Neural cell (in vitro differentiated cells): ENCODE data around the gene NELL1. TPM values are rescaled to one million over a fixed set of nuclear protein-coding genes. Genes with fewer than 3 reads are reported as not detected.

Source experiments
- H2AFZ ChIP-seq: fragments of 200-600, 300-800 bp; sonication (generic), shearing (Covaris generic); 2 replicates; pipeline ENCODE4 v1.6.0; 2014; ENCODE audit warnings: low read depth, mild to moderate bottlenecking, antibody characterized with exemption, low read length, moderate library complexity
- H3F3A ChIP-seq: fragments of 200-600 bp; shearing (Covaris generic); 2 replicates; pipeline ENCODE4 v1.6.1; 2016; ENCODE audit warnings: mild to moderate bottlenecking, moderate library complexity, mixed read lengths, antibody characterized with exemption, low read length; ENCODE audit not compliant: insufficient read depth, poor library complexity, severe bottlenecking
- H3K27ac ChIP-seq: fragments of 200-600, 300-800 bp; sonication (generic), shearing (Covaris generic); 2 replicates; pipeline ENCODE4 v1.5.1; 2014; ENCODE audit warnings: mild to moderate bottlenecking, low read length, moderate library complexity
- H3K27me3 ChIP-seq: fragments of 300-800, 200-600 bp; sonication (generic), shearing (Covaris generic); 2 replicates; pipeline ENCODE4 v1.6.0; 2014; ENCODE audit warnings: mild to moderate bottlenecking, low read depth, low read length, moderate library complexity; ENCODE audit not compliant: insufficient read depth
- H3K36me3 ChIP-seq: fragments of 300-800, 200-600 bp; sonication (generic), shearing (Covaris generic); 2 replicates; pipeline ENCODE4 v1.5.1; 2014; ENCODE audit warnings: mild to moderate bottlenecking, antibody characterized with exemption, low read length, moderate library complexity; ENCODE audit not compliant: insufficient read depth
- H3K4me2 ChIP-seq: fragments of 300-800, 200-600 bp; sonication (generic), shearing (Covaris generic); 2 replicates; pipeline ENCODE4 v1.6.0; 2014; ENCODE audit warnings: mild to moderate bottlenecking, low read length
- H3K4me3 ChIP-seq: fragments of 300-800, 200-600 bp; sonication (generic), shearing (Covaris generic); 2 replicates; pipeline ENCODE4 v1.5.1; 2014; ENCODE audit warnings: mild to moderate bottlenecking, low read length, moderate library complexity
- H3K79me2 ChIP-seq: fragments of 200-600 bp; shearing (Covaris generic); replicated peaks from 2 replicates; pipeline ENCODE4 v1.6.0; 2014; ENCODE audit warnings: mild to moderate bottlenecking, low read length, moderate library complexity; ENCODE audit not compliant: insufficient read depth
- H3K9ac ChIP-seq: fragments of 300-800, 200-600 bp; sonication (generic), shearing (Covaris generic); 2 replicates; pipeline ENCODE4 v1.6.1; 2016; ENCODE audit warnings: mild to moderate bottlenecking, low read length, mixed read lengths
- H3K9me2 ChIP-seq: fragments of 200-600 bp; shearing (Covaris generic); 2 replicates; pipeline ENCODE4 v1.6.1; 2016; ENCODE audit warnings: mild to moderate bottlenecking, low read length, mixed read lengths; ENCODE audit not compliant: insufficient read depth
- H3K9me3 ChIP-seq: fragments of 200-600, 300-800 bp; sonication (generic), shearing (Covaris generic); 2 replicates; pipeline ENCODE4 v1.6.1; 2016; ENCODE audit warnings: mild to moderate bottlenecking, mixed run types, low read length, moderate library complexity, mixed read lengths
- H4K20me1 ChIP-seq: fragments of 200-600 bp; shearing (Covaris generic); 2 replicates; pipeline ENCODE4 v1.6.1; 2016; ENCODE audit warnings: mild to moderate bottlenecking, mixed run types; ENCODE audit not compliant: insufficient read depth
- EP300 ChIP-seq: fragments of 450-650 bp; conservative IDR thresholded peaks from 2 replicates; pipeline ENCODE4 v1.6.1; 2014; ENCODE audit warnings: antibody characterized with exemption, mild to moderate bottlenecking, moderate library complexity; ENCODE audit not compliant: poor library complexity, severe bottlenecking
- EZH2 ChIP-seq: fragments of 200-600, 300-800 bp; shearing (Covaris generic), sonication (generic); IDR thresholded peaks from 2 replicates; pipeline ENCODE4 v1.6.1; 2014; ENCODE audit warnings: antibody characterized with exemption, low read length, borderline replicate concordance, mild to moderate bottlenecking; ENCODE audit not compliant: insufficient read depth, poor library complexity, severe bottlenecking
- MXI1 ChIP-seq: fragments of 450-650 bp; conservative IDR thresholded peaks from 2 replicates; pipeline ENCODE4 v1.6.1; 2014; ENCODE audit warnings: antibody characterized with exemption, mild to moderate bottlenecking; ENCODE audit not compliant: poor library complexity, severe bottlenecking
- POLR2AphosphoS5 ChIP-seq: IDR thresholded peaks from 2 replicates; pipeline ENCODE4 v1.6.1; 2012
- RAD21 ChIP-seq: fragments of 450-650 bp; conservative IDR thresholded peaks from 2 replicates; pipeline ENCODE4 v1.6.1; 2014; ENCODE audit warnings: antibody characterized with exemption, mild to moderate bottlenecking, moderate library complexity
- SMC3 ChIP-seq: fragments of 450-650 bp; conservative IDR thresholded peaks from 2 replicates; pipeline ENCODE4 v1.6.1; 2014; ENCODE audit warnings: antibody characterized with exemption, mild to moderate bottlenecking, moderate library complexity; ENCODE audit not compliant: poor library complexity
- TAF1 ChIP-seq: IDR thresholded peaks from 2 replicates; pipeline ENCODE4 v1.6.1; 2012; ENCODE audit warnings: low read depth
- polyA plus RNA-seq: library from polyadenylated mRNA; depleted of rRNA; stranded (reverse); fragments of >200 nt; gene quantifications from 2 replicates; pipeline ENCODE4 v1.2.3, GENCODE V29; 2014
- TF ChIP-seq, protein P1 (sequence below): IDR thresholded peaks from 2 replicates; pipeline ENCODE4 v1.6.1; 2012; ENCODE audit warnings: borderline replicate concordance
- TF ChIP-seq, protein P2 (sequence below): fragments of 450-650 bp; IDR thresholded peaks from 2 replicates; pipeline ENCODE4 v1.5.1; 2014; ENCODE audit warnings: antibody characterized with exemption, mild to moderate bottlenecking, moderate library complexity; ENCODE audit not compliant: poor library complexity, severe bottlenecking

The NELL1 gene
- polyA plus RNA-seq, 1 donor from 2014 or later = 70.4 TPM

DNA sequence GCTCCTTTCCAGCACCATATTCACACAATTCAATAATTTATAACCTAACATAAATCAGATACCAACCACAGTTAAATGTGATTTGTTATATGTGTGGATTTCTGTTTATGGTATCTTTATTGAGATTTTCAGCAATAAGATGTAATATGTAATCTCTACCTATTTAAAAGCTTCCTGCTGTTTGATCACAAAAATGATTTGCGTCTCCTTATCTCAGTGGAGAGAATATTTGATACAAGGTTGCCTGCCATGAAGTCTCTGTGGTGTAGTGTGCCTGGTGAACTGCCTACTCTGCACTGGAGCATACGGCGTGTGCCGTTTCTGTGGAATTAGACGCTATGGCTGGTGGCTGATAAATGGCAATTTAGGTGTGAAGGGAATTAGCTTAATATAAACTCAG lies 741.1 kb downstream of the NELL1 start:
- Histone ChIP-seq H3K4me3 (no peak overlapping the region), H3K79me2 (no peaks in the 10 kb centered on the region), H3K27ac (no peak overlapping the region), H3K36me3 (no peaks in the 10 kb centered on the region), H4K20me1 (no peaks in the 10 kb centered on the region), H3K9me2 (peaks cover 4% of the 10 kb centered on the region), H3K4me2 (no peak overlapping the region), H3F3A (no peaks in the 10 kb centered on the region), H3K9me3 (no peaks in the 10 kb centered on the region), H3K27me3 (no peaks in the 10 kb centered on the region), H3K9ac (no peak overlapping the region), H2AFZ (no peak overlapping the region)
- TF ChIP-seq EZH2 (no peak), EP300 (no peak), POLR2AphosphoS5 (no peak), MXI1 (no peak), SMC3 (no peak), TAF1 (no peak), RAD21 (no peak)
- TF ChIP-seq, protein P1, sequence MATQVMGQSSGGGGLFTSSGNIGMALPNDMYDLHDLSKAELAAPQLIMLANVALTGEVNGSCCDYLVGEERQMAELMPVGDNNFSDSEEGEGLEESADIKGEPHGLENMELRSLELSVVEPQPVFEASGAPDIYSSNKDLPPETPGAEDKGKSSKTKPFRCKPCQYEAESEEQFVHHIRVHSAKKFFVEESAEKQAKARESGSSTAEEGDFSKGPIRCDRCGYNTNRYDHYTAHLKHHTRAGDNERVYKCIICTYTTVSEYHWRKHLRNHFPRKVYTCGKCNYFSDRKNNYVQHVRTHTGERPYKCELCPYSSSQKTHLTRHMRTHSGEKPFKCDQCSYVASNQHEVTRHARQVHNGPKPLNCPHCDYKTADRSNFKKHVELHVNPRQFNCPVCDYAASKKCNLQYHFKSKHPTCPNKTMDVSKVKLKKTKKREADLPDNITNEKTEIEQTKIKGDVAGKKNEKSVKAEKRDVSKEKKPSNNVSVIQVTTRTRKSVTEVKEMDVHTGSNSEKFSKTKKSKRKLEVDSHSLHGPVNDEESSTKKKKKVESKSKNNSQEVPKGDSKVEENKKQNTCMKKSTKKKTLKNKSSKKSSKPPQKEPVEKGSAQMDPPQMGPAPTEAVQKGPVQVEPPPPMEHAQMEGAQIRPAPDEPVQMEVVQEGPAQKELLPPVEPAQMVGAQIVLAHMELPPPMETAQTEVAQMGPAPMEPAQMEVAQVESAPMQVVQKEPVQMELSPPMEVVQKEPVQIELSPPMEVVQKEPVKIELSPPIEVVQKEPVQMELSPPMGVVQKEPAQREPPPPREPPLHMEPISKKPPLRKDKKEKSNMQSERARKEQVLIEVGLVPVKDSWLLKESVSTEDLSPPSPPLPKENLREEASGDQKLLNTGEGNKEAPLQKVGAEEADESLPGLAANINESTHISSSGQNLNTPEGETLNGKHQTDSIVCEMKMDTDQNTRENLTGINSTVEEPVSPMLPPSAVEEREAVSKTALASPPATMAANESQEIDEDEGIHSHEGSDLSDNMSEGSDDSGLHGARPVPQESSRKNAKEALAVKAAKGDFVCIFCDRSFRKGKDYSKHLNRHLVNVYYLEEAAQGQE = no peak
- TF ChIP-seq, protein P2, sequence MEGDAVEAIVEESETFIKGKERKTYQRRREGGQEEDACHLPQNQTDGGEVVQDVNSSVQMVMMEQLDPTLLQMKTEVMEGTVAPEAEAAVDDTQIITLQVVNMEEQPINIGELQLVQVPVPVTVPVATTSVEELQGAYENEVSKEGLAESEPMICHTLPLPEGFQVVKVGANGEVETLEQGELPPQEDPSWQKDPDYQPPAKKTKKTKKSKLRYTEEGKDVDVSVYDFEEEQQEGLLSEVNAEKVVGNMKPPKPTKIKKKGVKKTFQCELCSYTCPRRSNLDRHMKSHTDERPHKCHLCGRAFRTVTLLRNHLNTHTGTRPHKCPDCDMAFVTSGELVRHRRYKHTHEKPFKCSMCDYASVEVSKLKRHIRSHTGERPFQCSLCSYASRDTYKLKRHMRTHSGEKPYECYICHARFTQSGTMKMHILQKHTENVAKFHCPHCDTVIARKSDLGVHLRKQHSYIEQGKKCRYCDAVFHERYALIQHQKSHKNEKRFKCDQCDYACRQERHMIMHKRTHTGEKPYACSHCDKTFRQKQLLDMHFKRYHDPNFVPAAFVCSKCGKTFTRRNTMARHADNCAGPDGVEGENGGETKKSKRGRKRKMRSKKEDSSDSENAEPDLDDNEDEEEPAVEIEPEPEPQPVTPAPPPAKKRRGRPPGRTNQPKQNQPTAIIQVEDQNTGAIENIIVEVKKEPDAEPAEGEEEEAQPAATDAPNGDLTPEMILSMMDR = no peak

- H3K4me2 ChIP-seq = no peak overlapping the region
- no peaks in the 10 kb centered on the region for H4K20me1 ChIP-seq
- no peak overlapping the region for H3K4me3 ChIP-seq
- no peaks in the 10 kb centered on the region for H3K9me3 ChIP-seq
- no peaks in the 10 kb centered on the region for H3K36me3 ChIP-seq
- H3F3A ChIP-seq = no peaks in the 10 kb centered on the region
- H3K79me2 ChIP-seq = no peaks in the 10 kb centered on the region
- no peak overlapping the region for H3K27ac ChIP-seq
- H3K27me3 ChIP-seq = no peaks in the 10 kb centered on the region
- H3K9me2 ChIP-seq = peaks cover 4% of the 10 kb centered on the region
- H2AFZ ChIP-seq = no peak overlapping the region
- TF ChIP-seq TAF1 (no peak), SMC3 (no peak), EZH2 (no peak), MXI1 (no peak), EP300 (no peak), POLR2AphosphoS5 (no peak), RAD21 (no peak)
- TF ChIP-seq, protein P2 = no peak
- TF ChIP-seq, protein P1 = no peak
- no peak overlapping the region for H3K9ac ChIP-seq
Observed at GRCh38 chr11:21411104-21411503, 741.7 kb downstream of the NELL1 start.
